GM13976 (cell line): ENCODE results near the gene ATP2B2.

ENCODE experiments used
- DNase-seq: peaks from one replicate; pipeline ENCODE4 v3.0.0; 2012; ENCODE audit warnings: low spot score
- CTCF ChIP-seq: IDR thresholded peaks from 2 replicates; pipeline ENCODE4 v1.5.1; 2012; ENCODE audit warnings: borderline replicate concordance, mild to moderate bottlenecking; ENCODE audit not compliant: insufficient read depth; ENCODE audit errors: extremely low read depth, missing control alignments, control extremely low read depth
- in situ Hi-C: fragments of 300-500 bp; cut with MboI; formaldehyde crosslinking; loops from one replicate; pipeline ENCODE4 v1.12.0; 2022; ENCODE audit warnings: low sequenced_read_pairs, mixed read lengths, inconsistent platforms; ENCODE audit not compliant: unreplicated experiment

Gene ATP2B2

GRCh38 chr3:10283638-10284037 is 221.7 kb downstream of the ATP2B2 start:
- TF ChIP-seq CTCF = no peak
- in situ Hi-C loops = no loop called here
- no peak for DNase-seq

- no peak for DNase-seq
- in situ Hi-C loops = no loop called here
- TF ChIP-seq CTCF = no peak
These were observed 223.4 kb downstream of the ATP2B2 start for GRCh38 chr3:10281951-10282350.

GRCh38 chr3:10280571-10280970 is 224.8 kb downstream of the ATP2B2 start:
- in situ Hi-C loops = no loop called here
- no peak for DNase-seq
- TF ChIP-seq CTCF = no peak

- in situ Hi-C loops = no loop called here
- no peak for DNase-seq
- no peak for TF ChIP-seq CTCF
These were observed 225.2 kb downstream of the ATP2B2 start for GRCh38 chr3:10280177-10280529.

- TF ChIP-seq CTCF = no peak
- DNase-seq = no peak
- in situ Hi-C loops = no loop called here
These were observed 225.8 kb downstream of the ATP2B2 start for GRCh38 chr3:10279384-10280176.

- in situ Hi-C loops = no loop called here
- no peak for DNase-seq
These were observed 226.9 kb downstream of the ATP2B2 start for GRCh38 chr3:10278501-10278900.

More at GRCh38 chr3:10278501-10278900, 226.9 kb downstream of the ATP2B2 start:
- TF ChIP-seq CTCF = no peak
